ENCODE results near the gene USP1. TPM values are rescaled to one million over a fixed set of nuclear protein-coding genes. Genes with fewer than 3 reads are reported as not detected.

USP1 gene
- total and polyA plus RNA-seq, 10 of the 15 experiments (the other 5 are each of a cell fraction or from before 2014, with no cell fraction given): 25.6 to 77.9 (median 48.1) TPM

GRCh38 chr1:62436466-62437272 lies at the start of gene USP1 (continued):
- TF ChIP-seq ZNF687 (IDR thresholded peaks at IDR 0.05) (no peak; the same call in none of the 2 replicates), SREBF1 (IDR thresholded peaks at IDR 0.05; ENCODE audit: low read length) (0 out of 2 replicates have a peak, but pooled peaks have one; percentile 20), EGR1 (IDR thresholded peaks at IDR 0.05; ENCODE audit: borderline replicate concordance in 1 of 2, low read depth in 2 of 2, low read length in 2 of 2) (peak in 1 of 2 experiments; percentile 10; a peak in 1 of 3 replicates), NRF1 (conservative IDR thresholded peaks at IDR 0.05; ENCODE audit: low read depth, low read length) (no peak), ZBTB33 (IDR thresholded peaks at IDR 0.05) (peak; percentile 61; the same call in 1 of the 2 replicates), PBX3 (IDR thresholded peaks at IDR 0.05; ENCODE audit: insufficient replicate concordance, low read depth, low read length) (peak; percentile 48), NFIC (IDR thresholded peaks at IDR 0.05; ENCODE audit: low read depth, low read length) (no peak), RFX5 (IDR thresholded peaks at IDR 0.05; ENCODE audit: low read depth, low read length) (peak; percentile 87; the same call in 1 of the 2 replicates), EP300 (IDR thresholded peaks at IDR 0.05; ENCODE audit: borderline replicate concordance in 1 of 2, control insufficient read depth in 1 of 2, low read depth in 2 of 2, low read length in 2 of 2) (0 out of 4 replicates have a peak, but pooled peaks of 1 of the 2 experiments have one; percentile 7), YY1 (IDR thresholded peaks at IDR 0.05; ENCODE audit: low read depth, low read length) (no peak), RAD51 (IDR thresholded peaks at IDR 0.05) (no peak), ZZZ3 (IDR thresholded peaks at IDR 0.05; ENCODE audit: control insufficient read depth, insufficient read length, low read depth) (no peak), MEF2B (IDR thresholded peaks at IDR 0.05; ENCODE audit: partially characterized antibody, poor library complexity, severe bottlenecking) (peak; percentile 46), PKNOX1 (IDR thresholded peaks at IDR 0.05) (peak; percentile 89), POLR2A (IDR thresholded peaks at IDR 0.05; ENCODE audit: low read depth, low read length) (peak; percentile 92), NFYB (IDR thresholded peaks at IDR 0.05; ENCODE audit: insufficient read depth, low read depth, low read length) (peak; percentile 97), CHD4 (IDR thresholded peaks at IDR 0.05) (no peak), RELA (IDR thresholded peaks at IDR 0.05; ENCODE audit: borderline replicate concordance, partially characterized antibody) (peak; percentile 87), FOS (IDR thresholded peaks at IDR 0.05; ENCODE audit: borderline replicate concordance, extremely low read depth, insufficient read length) (peak; percentile 64), KLF5 (IDR thresholded peaks at IDR 0.05; ENCODE audit: partially characterized antibody) (peak; percentile 69), SPI1 (IDR thresholded peaks at IDR 0.05; ENCODE audit: borderline replicate concordance, insufficient read depth, low read depth, low read length) (0 out of 2 replicates have a peak, but pooled peaks have one; percentile 7)
